ENCODE data around the gene C20orf144.
A peak's percentile ranks its signal among the peaks of the same experiment; 100 is the strongest.

The C20orf144 gene

GRCh38 chr20:33659341-33660034 lies 2.6 kb upstream of the C20orf144 start:
- Histone ChIP-seq H2AFZ (ENCODE audit: low read depth, low read length) (no peak overlapping the region), H3K4me3 (ENCODE audit: low read length) (no peak overlapping the region), H3K27ac (ENCODE audit: low read length) (no peak overlapping the region), H3K36me3 (replicated peaks; ENCODE audit: low read depth, low read length) (no peaks in the 10 kb centered on the region), H4K20me1 (ENCODE audit: insufficient read depth, low read length) (no peaks in the 10 kb centered on the region), H3K9me3 (ENCODE audit: insufficient read depth, low read length) (no peaks in the 10 kb centered on the region), H3K4me1 (ENCODE audit: low read length) (peaks cover 14% of the 10 kb centered on the region), H3K9ac (ENCODE audit: low read length) (no peak overlapping the region), H3K27me3 (ENCODE audit: low read depth, low read length) (no peaks in the 10 kb centered on the region), H3K79me2 (ENCODE audit: low read length) (no peaks in the 10 kb centered on the region), H3K4me2 (ENCODE audit: low read length) (no peak overlapping the region)
- TF ChIP-seq CTCF (IDR thresholded peaks at IDR 0.05; ENCODE audit: low read depth, low read length) (no peak), EZH2phosphoT487 (IDR thresholded peaks at IDR 0.05; ENCODE audit: low read depth) (no peak)

GRCh38 chr20:33660035-33660684 lies 2.0 kb upstream of the C20orf144 start:
- Histone ChIP-seq H3K9me3 (ENCODE audit: insufficient read depth, low read length) (no peaks in the 10 kb centered on the region), H4K20me1 (ENCODE audit: insufficient read depth, low read length) (no peaks in the 10 kb centered on the region), H3K79me2 (ENCODE audit: low read length) (no peaks in the 10 kb centered on the region), H3K9ac (ENCODE audit: low read length) (no peak overlapping the region), H3K36me3 (replicated peaks; ENCODE audit: low read depth, low read length) (no peaks in the 10 kb centered on the region), H3K27me3 (ENCODE audit: low read depth, low read length) (no peaks in the 10 kb centered on the region), H3K4me1 (ENCODE audit: low read length) (peaks cover 16% of the 10 kb centered on the region), H3K4me2 (ENCODE audit: low read length) (no peak overlapping the region), H3K4me3 (ENCODE audit: low read length) (no peak overlapping the region), H3K27ac (ENCODE audit: low read length) (no peak overlapping the region), H2AFZ (ENCODE audit: low read depth, low read length) (no peak overlapping the region)
- no peak for TF ChIP-seq EZH2phosphoT487 (IDR thresholded peaks at IDR 0.05; ENCODE audit: low read depth)
- TF ChIP-seq CTCF (IDR thresholded peaks at IDR 0.05; ENCODE audit: low read depth, low read length), result no peak

GRCh38 chr20:33660685-33661058 lies 1.5 kb upstream of the C20orf144 start:
- Histone ChIP-seq H3K27me3 (ENCODE audit: low read depth, low read length) (no peaks in the 10 kb centered on the region), H3K79me2 (ENCODE audit: low read length) (no peaks in the 10 kb centered on the region), H3K4me3 (ENCODE audit: low read length) (no peak overlapping the region), H4K20me1 (ENCODE audit: insufficient read depth, low read length) (no peaks in the 10 kb centered on the region), H3K4me2 (ENCODE audit: low read length) (no peak overlapping the region), H3K4me1 (ENCODE audit: low read length) (peaks cover 16% of the 10 kb centered on the region), H3K36me3 (replicated peaks; ENCODE audit: low read depth, low read length) (no peaks in the 10 kb centered on the region), H3K9me3 (ENCODE audit: insufficient read depth, low read length) (no peaks in the 10 kb centered on the region), H3K9ac (ENCODE audit: low read length) (no peak overlapping the region), H3K27ac (ENCODE audit: low read length) (no peak overlapping the region), H2AFZ (ENCODE audit: low read depth, low read length) (no peak overlapping the region)
- TF ChIP-seq CTCF (IDR thresholded peaks at IDR 0.05; ENCODE audit: low read depth, low read length) (no peak), EZH2phosphoT487 (IDR thresholded peaks at IDR 0.05; ENCODE audit: low read depth) (no peak)

- no peaks in the 10 kb centered on the region for H3K79me2 ChIP-seq (ENCODE audit: low read length)
- peak overlapping the region; percentile 84 for H3K4me3 ChIP-seq (ENCODE audit: low read length)
- H3K27ac ChIP-seq (ENCODE audit: low read length), result peak overlapping the region; percentile 40
- H4K20me1 ChIP-seq (ENCODE audit: insufficient read depth, low read length), result no peaks in the 10 kb centered on the region
- H3K36me3 ChIP-seq (replicated peaks; ENCODE audit: low read depth, low read length), result peaks cover under 1% of the 10 kb centered on the region
- H3K4me1 ChIP-seq (ENCODE audit: low read length), result peaks cover 35% of the 10 kb centered on the region
- H3K4me2 ChIP-seq (ENCODE audit: low read length), result peak overlapping the region; percentile 93
- no peak for TF ChIP-seq CTCF (IDR thresholded peaks at IDR 0.05; ENCODE audit: low read depth, low read length)
- TF ChIP-seq EZH2phosphoT487 (IDR thresholded peaks at IDR 0.05; ENCODE audit: low read depth), result no peak
- no peaks in the 10 kb centered on the region for H3K27me3 ChIP-seq (ENCODE audit: low read depth, low read length)
- H2AFZ ChIP-seq (ENCODE audit: low read depth, low read length), result peak overlapping the region; percentile 77
- H3K9ac ChIP-seq (ENCODE audit: low read length), result peak overlapping the region; percentile 80
- no peaks in the 10 kb centered on the region for H3K9me3 ChIP-seq (ENCODE audit: insufficient read depth, low read length)
These were observed 1.3 kb downstream of the C20orf144 start for GRCh38 chr20:33663161-33664084.

All from OCI-LY3 (cell line).